Rectal smooth muscle tissue (tissue), 1 donor: ENCODE data around the gene MEGF11.

Experiments
- H3K27ac ChIP-seq: one replicate; pipeline ENCODE4 v1.7.0; 2013; ENCODE audit warnings: low read depth, low read length, inconsistent platforms
- H3K27me3 ChIP-seq: one replicate; pipeline ENCODE4 v1.7.0; 2013; ENCODE audit warnings: low read length; ENCODE audit not compliant: control insufficient read depth, insufficient read depth
- H3K36me3 ChIP-seq: one replicate; pipeline ENCODE4 v1.7.0; 2013; ENCODE audit warnings: low read length; ENCODE audit not compliant: control insufficient read depth, insufficient read depth
- H3K4me1 ChIP-seq: one replicate; pipeline ENCODE4 v1.7.0; 2013; ENCODE audit warnings: low read length; ENCODE audit not compliant: control insufficient read depth, insufficient read depth
- H3K4me3 ChIP-seq: one replicate; pipeline ENCODE4 v1.7.0; 2013; ENCODE audit warnings: low read length
- H3K9ac ChIP-seq: one replicate; pipeline ENCODE4 v1.7.0; 2013; ENCODE audit warnings: low read length

Gene MEGF11

GRCh38 chr15:66133247-66133885 lies 120.2 kb downstream of the MEGF11 start:
- no peak overlapping the region for H3K4me3 ChIP-seq
- H3K27ac ChIP-seq = no peak overlapping the region
- H3K4me1 ChIP-seq = no peaks in the 10 kb centered on the region
- H3K27me3 ChIP-seq = peaks cover 2% of the 10 kb centered on the region
- no peak overlapping the region for H3K9ac ChIP-seq
- no peaks in the 10 kb centered on the region for H3K36me3 ChIP-seq

GRCh38 chr15:66132251-66132816 lies 121.2 kb downstream of the MEGF11 start:
- no peaks in the 10 kb centered on the region for H3K36me3 ChIP-seq
- H3K27me3 ChIP-seq = peaks cover 2% of the 10 kb centered on the region
- no peak overlapping the region for H3K4me3 ChIP-seq
- H3K4me1 ChIP-seq = no peaks in the 10 kb centered on the region
- H3K27ac ChIP-seq = no peak overlapping the region
- H3K9ac ChIP-seq = no peak overlapping the region

DNA sequence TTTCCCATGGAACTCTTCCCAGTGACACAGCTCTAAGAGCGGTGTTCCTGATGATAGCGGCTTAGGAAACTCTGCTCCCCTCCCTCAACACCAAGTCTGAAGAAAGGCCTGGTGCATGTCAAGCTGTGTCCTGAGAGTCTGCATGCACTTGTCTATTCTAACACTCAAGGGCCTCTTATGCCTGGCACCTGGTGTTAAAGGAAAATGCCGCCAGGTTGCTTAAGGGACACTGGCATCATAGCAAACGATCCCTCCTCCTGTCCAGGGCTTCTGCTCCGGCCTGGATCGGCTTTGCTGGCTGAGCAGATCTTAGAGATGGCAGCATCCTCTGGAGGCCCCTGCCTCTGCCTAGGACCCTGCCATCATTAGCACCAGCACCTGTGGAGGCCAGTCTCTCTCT lies 121.7 kb downstream of the MEGF11 start:
- no peak overlapping the region for H3K27ac ChIP-seq
- H3K4me1 ChIP-seq = no peaks in the 10 kb centered on the region
- H3K36me3 ChIP-seq = no peaks in the 10 kb centered on the region
- H3K4me3 ChIP-seq = no peak overlapping the region
- peaks cover 2% of the 10 kb centered on the region for H3K27me3 ChIP-seq
- no peak overlapping the region for H3K9ac ChIP-seq

DNA sequence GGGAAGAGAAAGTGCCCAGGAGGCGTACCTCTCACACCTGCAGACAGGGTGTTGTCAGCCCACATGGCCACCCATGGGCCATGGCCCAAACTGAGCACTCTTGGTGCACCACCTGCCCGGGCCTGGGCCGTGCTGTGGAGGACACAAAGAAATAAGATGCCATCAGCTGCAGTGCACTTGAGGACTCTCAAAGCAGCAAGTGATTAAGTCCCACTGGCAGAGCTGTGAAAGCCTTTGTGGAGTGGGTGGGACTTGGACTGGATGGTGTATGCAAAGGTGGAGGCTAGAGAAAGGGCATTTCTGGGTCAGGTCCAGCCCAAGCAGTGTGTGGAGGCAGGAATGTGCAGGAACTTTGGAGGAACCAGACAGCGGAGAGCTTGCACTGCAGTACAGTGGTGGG lies 122.3 kb downstream of the MEGF11 start:
- H3K4me3 ChIP-seq = no peak overlapping the region
- no peaks in the 10 kb centered on the region for H3K4me1 ChIP-seq
- no peak overlapping the region for H3K27ac ChIP-seq
- H3K27me3 ChIP-seq = peaks cover under 1% of the 10 kb centered on the region
- no peaks in the 10 kb centered on the region for H3K36me3 ChIP-seq
- H3K9ac ChIP-seq = no peak overlapping the region

DNA sequence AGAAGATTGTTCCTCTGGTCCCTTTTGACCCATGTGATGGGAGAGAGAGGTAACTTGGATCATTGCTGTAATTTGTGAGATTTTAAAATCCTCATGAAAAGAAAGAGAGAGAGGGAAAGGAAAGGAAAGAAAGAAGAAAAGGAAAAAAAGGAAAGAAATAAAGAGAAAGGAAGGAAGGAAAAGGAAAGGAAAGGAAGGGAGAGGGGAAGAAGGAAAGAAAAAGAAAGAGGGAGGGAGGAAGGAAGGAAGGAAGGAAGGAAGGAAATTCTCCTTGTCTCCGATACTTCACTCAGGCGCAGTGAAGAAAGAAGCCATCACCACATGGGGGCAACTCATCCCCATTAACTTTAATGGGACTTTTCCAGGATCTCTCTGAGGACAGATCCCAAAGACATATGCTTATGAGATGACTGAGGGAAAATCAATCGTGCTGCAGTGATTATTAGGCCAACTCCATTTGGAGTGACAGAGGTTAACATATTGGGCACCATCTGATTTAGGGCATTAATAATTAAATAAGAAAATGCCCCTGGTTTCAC lies 123.0 kb downstream of the MEGF11 start:
- Histone ChIP-seq H3K36me3 (no peaks in the 10 kb centered on the region), H3K27me3 (no peaks in the 10 kb centered on the region), H3K9ac (no peak overlapping the region), H3K27ac (no peak overlapping the region), H3K4me1 (no peaks in the 10 kb centered on the region), H3K4me3 (no peak overlapping the region)

DNA sequence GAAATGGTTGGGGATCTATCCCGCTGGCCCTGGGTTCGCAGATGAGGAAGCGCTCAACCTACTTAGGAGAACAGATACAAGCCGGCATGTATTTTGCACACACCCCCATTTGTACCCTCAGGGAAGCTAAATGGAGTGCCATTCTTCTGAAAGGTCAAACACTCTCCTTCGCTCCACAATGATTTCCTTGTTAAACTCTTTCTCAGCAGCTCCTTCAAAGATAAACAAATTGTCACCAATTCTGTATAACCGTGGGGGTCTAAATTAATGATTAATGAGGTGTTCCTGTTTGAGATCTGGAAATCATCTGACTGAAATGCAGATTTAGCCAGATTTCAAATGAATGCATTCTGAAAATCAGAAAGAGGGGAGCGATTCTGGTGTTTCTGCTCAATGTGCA lies 124.0 kb downstream of the MEGF11 start:
- Histone ChIP-seq H3K9ac (no peak overlapping the region), H3K27me3 (no peaks in the 10 kb centered on the region), H3K4me1 (no peaks in the 10 kb centered on the region), H3K36me3 (no peaks in the 10 kb centered on the region), H3K4me3 (no peak overlapping the region), H3K27ac (no peak overlapping the region)

DNA sequence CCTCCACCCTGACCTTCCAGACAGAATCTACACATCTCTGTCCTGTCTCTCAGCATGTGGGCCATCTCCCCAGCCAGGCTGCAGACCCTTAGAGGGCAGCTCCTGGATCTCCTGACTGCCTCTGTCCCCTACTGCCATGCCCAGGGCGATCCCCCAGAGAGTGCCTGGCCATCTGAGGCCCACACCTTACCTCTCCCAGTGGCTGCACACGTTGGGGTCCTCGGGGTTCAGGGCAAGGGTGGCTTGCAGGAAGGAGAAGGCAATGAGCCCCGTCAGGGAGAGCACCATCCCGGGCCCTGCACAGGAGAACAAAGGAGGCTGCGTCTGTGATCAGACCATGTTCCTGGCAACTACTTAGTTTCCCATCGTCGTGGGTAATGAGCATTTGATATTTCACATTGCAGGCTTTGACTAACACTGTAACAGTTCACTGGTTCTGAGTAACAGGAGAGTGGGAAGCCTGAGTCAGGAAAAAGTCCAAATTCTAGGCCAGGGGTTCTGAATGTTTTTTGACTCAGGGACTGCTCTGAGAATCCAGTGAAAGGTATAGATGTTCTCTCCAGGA lies 125.4 kb downstream of the MEGF11 start:
- H3K4me1 ChIP-seq = no peaks in the 10 kb centered on the region
- H3K27ac ChIP-seq = no peak overlapping the region
- H3K36me3 ChIP-seq = no peaks in the 10 kb centered on the region
- H3K27me3 ChIP-seq = no peaks in the 10 kb centered on the region
- no peak overlapping the region for H3K4me3 ChIP-seq
- no peak overlapping the region for H3K9ac ChIP-seq

- Histone ChIP-seq H3K27me3 (no peaks in the 10 kb centered on the region), H3K27ac (no peak overlapping the region), H3K4me1 (no peaks in the 10 kb centered on the region), H3K9ac (no peak overlapping the region), H3K36me3 (no peaks in the 10 kb centered on the region), H3K4me3 (no peak overlapping the region)
Measured at GRCh38 chr15:66126456-66126855, 127.1 kb downstream of the MEGF11 start.

DNA sequence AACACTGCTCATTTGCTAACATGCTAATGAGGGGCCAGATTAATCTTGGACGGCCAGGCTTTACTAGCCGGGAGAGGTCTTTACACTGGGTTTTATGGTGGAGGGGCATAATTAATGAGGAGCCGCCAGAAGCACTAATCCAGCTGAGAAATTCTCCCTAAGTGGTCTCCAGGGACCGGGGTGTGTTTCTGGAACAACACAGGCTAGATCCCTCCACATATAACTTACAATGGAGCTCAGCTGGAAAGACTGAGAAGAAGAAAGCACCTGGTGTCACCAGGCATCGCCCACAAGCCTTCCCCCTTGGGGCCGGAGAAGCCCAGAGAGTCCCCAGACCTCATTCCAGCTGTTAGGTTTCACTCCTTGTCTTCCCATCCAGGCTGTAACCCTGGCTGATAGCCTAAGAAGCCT lies 127.5 kb downstream of the MEGF11 start:
- Histone ChIP-seq H3K9ac (no peak overlapping the region), H3K4me1 (no peaks in the 10 kb centered on the region), H3K27ac (no peak overlapping the region), H3K4me3 (no peak overlapping the region), H3K36me3 (no peaks in the 10 kb centered on the region), H3K27me3 (no peaks in the 10 kb centered on the region)

GRCh38 chr15:66124651-66125050 lies 128.9 kb downstream of the MEGF11 start:
- no peaks in the 10 kb centered on the region for H3K27me3 ChIP-seq

GRCh38 chr15:66123799-66124198 lies 129.8 kb downstream of the MEGF11 start:
- Histone ChIP-seq H3K9ac (no peak overlapping the region), H3K36me3 (no peaks in the 10 kb centered on the region), H3K27ac (no peak overlapping the region), H3K4me3 (no peak overlapping the region), H3K27me3 (no peaks in the 10 kb centered on the region), H3K4me1 (no peaks in the 10 kb centered on the region)

More at GRCh38 chr15:66124651-66125050, 128.9 kb downstream of the MEGF11 start:
- H3K36me3 ChIP-seq = no peaks in the 10 kb centered on the region
- H3K4me1 ChIP-seq = no peaks in the 10 kb centered on the region
- H3K9ac ChIP-seq = no peak overlapping the region
- no peak overlapping the region for H3K4me3 ChIP-seq
- no peak overlapping the region for H3K27ac ChIP-seq

- no peaks in the 10 kb centered on the region for H3K27me3 ChIP-seq
- no peaks in the 10 kb centered on the region for H3K36me3 ChIP-seq
- no peak overlapping the region for H3K27ac ChIP-seq
- H3K4me1 ChIP-seq = no peaks in the 10 kb centered on the region
- H3K9ac ChIP-seq = no peak overlapping the region
- H3K4me3 ChIP-seq = no peak overlapping the region
Measured at GRCh38 chr15:66120422-66120821, 133.1 kb downstream of the MEGF11 start.

GRCh38 chr15:66117841-66118240 lies 135.7 kb downstream of the MEGF11 start:
- Histone ChIP-seq H3K4me3 (no peak overlapping the region), H3K4me1 (no peaks in the 10 kb centered on the region), H3K9ac (no peak overlapping the region), H3K27ac (no peak overlapping the region), H3K27me3 (no peaks in the 10 kb centered on the region), H3K36me3 (no peaks in the 10 kb centered on the region)
